GM18951 (cell line): Measurements from ENCODE around the gene TIMP2.

ENCODE experiments used
- POLR2A ChIP-seq: IDR thresholded peaks from 4 replicates; pipeline ENCODE4 v1.6.1; 2011; ENCODE audit warnings: mild to moderate bottlenecking; ENCODE audit not compliant: insufficient read length, insufficient read depth; ENCODE audit errors: extremely low read depth
- in situ Hi-C: fragments of 300-500 bp; cut with MboI; formaldehyde crosslinking; loops from one replicate; pipeline ENCODE4 v1.12.0; 2022; ENCODE audit warnings: low sequenced_read_pairs, mixed read lengths, inconsistent platforms; ENCODE audit not compliant: unreplicated experiment

The TIMP2 gene

DNA sequence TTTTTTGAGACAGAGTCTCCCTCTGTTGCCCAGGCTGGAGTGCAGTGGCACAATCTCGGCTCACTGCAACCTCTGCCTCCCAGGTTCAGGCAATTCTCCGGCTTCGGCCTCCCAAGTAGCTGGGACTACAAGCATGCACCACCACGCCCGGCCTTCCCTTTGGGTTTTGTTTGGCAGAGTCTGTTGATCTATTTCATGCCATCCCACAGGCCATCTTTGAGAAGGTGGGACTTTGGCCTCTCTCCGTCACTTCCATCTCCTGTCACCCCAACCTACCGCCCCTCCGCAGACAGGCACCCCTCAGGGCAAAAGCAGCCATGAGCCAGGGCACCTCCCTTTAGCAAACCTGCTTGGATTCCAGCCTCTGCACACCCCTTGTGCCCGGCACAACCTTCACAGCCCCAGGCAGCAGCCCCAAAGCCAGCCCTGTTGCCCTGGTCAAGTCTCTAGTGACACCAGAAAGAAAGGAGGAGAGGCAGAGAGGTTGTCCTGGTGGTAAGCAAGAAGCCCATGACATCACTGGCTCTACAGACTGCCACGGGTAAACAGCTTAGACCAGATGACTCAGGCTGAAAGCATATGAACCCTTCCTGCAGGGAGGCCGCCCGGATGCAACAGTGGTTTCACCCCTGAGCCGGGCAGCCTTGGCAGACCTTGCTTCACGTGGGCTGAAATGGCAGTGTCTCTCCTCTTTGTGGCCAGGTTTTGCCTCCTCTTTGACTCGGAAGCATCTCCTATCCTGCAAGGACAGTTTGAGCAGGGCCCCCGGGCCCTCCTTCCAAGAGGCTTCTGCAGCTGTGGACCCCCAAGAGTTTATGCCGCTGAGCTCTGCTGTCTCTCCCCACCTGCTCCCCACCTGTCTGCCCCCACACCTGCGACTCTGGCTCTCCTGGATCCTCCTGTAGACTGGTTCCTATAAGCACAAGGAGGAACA, 8.1 kb upstream of the TIMP2 start:
- TF ChIP-seq POLR2A = no peak
- in situ Hi-C loops = no loop called here

DNA sequence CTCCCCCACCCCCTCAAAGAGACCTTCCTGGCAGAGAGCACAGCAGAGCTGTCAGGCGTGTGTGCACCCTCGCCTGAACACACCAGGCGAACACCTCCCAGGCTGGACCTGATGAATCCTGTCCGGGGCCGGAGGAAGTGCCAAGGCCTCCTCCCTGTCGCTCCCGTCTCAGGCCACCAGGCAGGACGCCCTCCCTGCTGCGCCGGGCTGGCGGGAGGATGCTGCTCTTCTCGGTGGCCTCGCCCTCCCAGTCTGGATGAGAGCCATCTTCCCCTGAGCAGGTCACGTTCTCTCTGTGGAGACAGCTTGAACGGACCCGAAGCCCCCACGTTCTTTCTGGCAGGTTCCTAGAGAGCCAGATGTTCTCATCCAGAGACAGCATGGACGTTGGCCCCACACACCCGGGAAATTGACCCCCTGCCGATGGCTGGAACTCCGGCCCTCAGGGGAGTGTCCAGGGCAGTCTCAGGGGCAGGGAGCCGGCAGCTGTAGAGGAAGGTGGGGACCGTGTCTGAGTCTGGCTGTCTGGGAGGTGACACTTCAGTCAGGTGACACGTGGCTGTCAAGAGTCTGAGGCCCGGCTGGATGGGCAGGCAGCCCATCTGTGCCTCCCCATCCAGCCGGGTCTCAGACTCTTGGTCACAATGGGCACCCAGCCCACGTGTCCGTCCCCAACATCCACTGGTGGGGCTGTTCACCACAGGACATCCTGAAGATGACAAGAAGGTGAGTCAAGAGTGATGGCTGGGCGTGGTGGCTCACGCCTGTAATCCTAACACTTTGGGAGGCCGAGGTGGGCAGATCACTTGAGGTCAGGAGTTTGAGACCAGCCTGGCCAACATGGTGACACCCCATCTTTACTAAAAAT, 5.0 kb upstream of the TIMP2 start:
- in situ Hi-C loops = no loop called here

DNA sequence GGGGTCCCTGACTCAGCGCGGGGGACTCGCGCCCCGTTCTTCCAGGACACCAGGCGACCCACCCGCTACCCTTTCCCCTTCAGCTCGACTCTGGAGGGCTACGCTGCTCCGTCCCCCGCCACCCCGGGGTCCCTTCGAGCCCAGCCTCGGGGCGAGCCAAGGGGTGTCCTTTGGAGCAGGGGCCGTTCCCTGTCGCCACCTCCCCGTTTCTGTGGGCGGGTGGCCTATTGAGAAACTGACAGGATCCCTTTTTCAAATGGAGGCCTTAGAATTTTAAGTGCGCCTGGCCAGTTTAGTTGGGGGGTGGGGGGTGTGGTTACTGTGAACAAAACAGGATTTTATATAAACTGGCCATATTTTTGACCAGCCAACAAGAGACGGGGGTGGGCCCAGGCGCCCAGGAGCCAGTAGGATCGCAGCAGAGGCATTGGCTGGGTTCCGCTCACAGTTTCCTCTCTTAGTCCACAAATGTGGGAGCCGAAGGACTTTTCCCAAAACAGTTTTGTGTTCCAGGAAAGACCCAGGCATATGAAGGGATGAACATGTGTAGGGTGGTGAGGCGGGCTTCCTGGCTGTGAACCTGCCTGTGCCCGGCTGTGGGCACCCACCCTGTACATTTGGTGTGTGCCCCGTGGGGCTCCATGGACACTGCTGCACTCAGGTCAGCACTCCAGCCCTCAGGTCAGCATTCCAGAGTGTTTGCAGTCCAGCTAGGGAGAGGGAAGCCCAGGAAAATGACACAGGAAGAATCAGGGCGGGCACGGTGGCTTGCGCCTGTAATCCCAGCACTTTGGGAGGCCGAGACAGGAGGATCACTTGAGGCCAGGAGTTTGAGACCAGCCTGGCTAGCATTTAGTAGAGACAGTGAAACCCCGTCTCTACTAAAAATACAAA, 722 bp upstream of the TIMP2 start:
- in situ Hi-C loops = no loop called here
- no peak for TF ChIP-seq POLR2A

More for the DNA sequence above, 5.0 kb upstream of the TIMP2 start:
- TF ChIP-seq POLR2A = no peak

DNA sequence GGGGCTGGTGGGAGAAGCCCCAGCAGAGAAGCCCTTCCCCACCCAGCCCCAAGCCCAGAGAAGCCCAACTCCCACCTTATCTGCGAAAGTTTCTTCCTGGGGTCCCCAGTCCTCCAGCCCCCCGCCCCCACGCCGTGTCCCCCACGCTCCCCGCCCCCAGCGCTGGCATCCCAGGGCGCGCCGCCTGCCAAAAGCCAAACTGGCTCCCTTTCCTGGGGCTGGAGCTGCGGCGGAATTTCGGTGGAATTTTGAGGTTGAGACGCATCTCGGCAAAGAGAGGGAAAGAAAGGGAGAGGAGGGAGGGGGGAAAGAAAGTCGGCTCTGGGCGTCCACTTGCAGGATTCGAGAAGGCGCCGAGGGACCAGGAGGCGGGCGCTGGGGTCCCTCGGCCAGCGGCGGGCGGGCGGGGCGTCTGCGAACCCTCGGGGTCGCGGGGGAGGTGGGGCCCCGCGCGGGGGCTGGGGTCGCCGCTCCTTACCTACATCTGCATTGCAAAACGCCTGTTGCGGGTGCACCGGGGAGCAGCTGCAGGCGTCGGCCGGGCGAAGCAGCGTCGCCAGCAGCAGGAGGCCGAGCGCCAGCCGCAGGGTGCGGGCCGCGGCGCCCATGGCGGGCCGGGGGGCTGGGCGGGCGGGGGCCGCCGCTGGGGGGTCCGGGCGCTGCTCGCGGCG, 571 bp downstream of the TIMP2 start:
- in situ Hi-C loops = no loop called here
- TF ChIP-seq POLR2A = no peak

DNA sequence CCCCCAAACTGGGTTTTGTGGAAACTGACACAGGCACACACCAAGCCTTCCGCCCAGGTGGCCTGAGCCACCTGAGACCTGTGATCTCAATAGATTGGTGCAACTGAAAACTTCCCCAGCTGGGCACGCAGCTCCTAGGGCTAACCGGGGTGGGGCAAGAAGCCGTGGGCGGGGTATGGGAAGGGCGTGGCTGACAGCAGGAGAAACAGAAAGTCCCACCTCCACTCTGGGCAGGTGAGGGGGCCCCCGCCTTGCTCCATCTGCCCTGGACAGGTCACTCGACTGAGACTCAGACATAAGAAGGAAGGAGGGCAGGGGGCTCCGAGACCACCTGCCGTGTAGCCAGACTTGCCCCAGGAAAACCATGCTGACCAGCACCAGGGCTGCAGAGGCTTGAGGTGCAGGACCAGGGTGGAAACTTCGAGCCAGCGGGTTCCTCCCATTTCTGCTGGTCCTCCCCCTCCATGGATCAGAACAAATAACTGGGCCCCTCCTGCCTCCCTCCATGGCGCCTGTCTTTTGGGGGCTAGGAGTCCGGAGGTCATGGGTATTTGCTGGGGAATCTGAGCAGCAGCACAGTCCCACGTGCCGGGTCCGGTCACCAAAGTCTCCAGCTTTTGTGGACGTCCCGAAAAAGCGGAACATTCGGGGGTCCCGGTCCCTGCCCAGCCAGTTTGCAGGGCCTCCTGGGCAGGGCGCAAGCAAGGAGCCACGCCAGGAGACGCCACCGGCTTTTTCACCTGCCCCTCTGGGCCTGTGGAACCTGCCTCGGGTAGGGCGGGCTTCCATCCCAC, 1.3 kb downstream of the TIMP2 start:
- TF ChIP-seq POLR2A = no peak
- in situ Hi-C loops = no loop called here

DNA sequence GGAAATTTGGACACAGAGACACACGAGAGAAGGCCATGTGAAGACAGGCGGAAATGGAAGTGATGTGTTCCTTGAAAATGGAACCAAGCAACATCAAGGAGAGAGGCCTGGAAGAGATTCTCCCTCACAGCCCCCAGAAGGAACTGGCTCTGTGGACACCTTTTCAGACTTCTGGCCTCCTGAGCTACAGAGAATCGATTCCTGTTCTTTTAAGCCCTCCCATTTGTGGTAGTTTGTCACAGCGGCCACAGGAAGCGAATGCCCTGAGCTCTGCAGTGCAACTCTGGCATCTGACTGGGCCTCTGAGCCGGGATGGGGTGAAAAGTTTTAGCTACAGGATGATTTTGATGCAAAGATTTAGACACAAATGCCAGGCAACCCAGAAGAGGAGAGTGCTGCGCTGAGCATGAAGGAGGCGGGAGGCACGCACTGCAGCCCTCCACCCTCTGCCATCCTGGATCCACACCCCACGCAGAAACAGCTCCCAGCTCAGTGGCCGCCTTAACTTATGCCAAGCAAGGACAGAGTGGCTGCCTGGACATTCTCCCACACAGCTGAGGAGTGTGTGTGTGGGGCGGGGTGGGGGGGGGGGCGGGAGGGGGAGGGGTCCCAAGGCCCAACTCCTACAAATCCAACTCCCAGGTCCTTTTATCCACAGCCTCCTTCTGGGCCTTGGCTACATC, 2.2 kb downstream of the TIMP2 start:
- TF ChIP-seq POLR2A = no peak
- in situ Hi-C loops = no loop called here

DNA sequence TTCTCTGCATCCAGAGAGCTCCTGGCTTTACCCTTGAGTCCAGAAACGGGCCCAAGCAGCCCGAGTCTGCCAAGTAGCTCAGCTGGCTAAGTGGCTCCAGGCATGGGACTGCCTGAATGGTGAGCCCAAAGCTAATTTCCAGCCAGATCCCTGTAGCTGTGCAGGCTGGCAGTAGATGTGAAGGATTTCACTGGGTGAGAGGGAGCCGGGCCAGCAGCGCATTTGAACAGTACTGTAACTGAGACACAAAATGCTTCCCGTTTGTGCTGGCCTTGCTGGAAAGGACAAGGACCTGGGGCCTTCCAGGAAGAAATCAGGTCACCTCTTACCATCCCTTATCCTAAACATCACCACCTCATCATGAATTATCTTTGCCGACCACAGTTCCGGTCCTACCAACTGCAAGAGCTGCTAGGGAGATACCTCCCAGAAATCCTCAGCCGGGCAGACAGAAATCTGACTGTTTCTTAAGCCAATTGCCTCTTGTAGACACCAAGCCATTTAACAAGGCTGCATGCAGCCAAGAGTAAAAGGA, 3.7 kb downstream of the TIMP2 start:
- TF ChIP-seq POLR2A = no peak
- in situ Hi-C loops = no loop called here

DNA sequence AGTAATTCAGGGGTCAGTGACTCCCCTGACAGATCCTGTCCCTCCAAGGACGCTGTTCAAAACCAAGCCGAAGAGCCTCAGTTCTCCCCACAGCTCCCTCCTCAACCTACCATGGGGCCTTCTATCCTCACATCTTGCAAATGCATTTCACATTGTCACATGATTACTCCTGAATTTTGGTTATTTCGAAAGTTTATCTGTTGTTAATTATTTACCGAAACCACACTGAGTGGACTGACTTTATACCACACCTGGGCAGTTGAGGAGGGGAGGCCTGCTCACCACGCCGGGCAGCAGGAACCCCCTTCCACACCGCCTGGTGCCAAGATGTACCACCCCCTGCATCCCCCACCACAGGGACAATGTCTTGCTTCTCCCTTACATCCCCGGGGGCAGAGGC, 4.7 kb downstream of the TIMP2 start:
- TF ChIP-seq POLR2A = no peak
- in situ Hi-C loops = no loop called here

DNA sequence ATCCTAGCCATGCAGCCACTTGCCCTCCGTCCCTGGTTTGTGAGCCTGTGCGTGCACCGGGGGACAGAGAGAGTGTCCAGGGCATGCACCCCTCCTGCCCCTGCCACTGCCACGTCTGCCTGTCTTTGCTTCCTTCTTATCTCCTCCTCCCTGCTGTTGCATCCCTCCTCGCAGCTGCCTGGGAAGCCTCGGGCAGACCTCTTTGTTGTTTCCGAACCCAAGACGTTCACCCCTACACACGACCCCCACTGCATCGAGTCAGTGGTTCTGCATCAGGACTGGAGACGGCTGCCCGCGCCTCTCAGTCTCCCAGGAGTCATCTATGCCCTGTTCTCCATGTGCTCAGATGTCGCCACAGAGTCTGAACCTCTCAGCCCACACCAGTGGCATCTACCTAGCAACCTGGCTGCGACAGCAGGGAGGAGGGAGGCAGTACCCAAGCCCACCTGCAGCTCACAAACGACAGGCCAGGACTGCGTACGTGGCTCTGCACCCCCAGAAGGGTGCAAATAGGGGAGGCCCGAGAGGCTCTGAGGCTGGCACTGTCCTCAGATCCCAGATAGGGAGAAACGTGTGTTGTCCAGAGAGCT, 5.2 kb downstream of the TIMP2 start:
- no peak for TF ChIP-seq POLR2A
- in situ Hi-C loops = no loop called here

DNA sequence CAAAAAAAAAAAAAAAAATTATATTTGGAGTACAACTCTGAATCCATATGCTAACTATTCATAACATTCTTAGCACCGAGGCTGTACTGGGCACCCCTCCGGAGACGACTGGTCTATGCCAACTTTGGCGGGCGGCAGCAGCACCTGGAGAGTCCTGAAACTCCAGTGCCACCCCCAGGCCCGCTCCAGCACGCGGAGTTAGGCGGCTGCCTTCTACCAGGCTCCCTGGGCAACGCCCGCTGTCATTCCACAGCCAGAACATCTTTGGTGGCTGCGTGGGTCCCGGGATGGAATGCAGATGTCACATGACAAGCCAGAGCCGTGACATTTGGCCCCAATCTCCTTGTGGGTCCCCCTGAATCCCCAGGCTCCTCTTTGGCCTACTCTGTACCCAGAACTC, 6.2 kb downstream of the TIMP2 start:
- no peak for TF ChIP-seq POLR2A
- in situ Hi-C loops = no loop called here
